SK-N-SH (cell line): ENCODE results near the gene DMRT3. TPM values are rescaled to one million over a fixed set of nuclear protein-coding genes. Genes with fewer than 3 reads are reported as not detected.
A peak's percentile ranks its signal among the peaks of the same experiment; 100 is the strongest.

Experiments
- CTCF ChIA-PET: fragments of 300-600, 350-600 bp; formaldehyde crosslinking; extraction: SDS; loops from one replicate; lab custom pipeline; 2021; lab: Yijun Ruan, JAX
- POLR2A ChIA-PET: fragments of 350-600 bp; sonication (Branson Sonifier 250); formaldehyde crosslinking; extraction: SDS; loops from one replicate; lab custom pipeline; 2020; ENCODE audit warnings: antibody characterized with exemption, inconsistent platforms; lab: Yijun Ruan, JAX
- DNase-seq: peaks from one replicate; pipeline ENCODE4 v3.0.0; 2012
- H2AFZ ChIP-seq: fragments of 200-600 bp; sonication (generic); 2 replicates; pipeline ENCODE4 v1.8.1; 2016; ENCODE audit warnings: antibody characterized with exemption, mild to moderate bottlenecking, low read depth
- H3F3A ChIP-seq: fragments of 200-600 bp; sonication (generic); replicated peaks from 2 replicates; pipeline ENCODE3; 2016; ENCODE audit warnings: antibody characterized with exemption, mild to moderate bottlenecking; ENCODE audit not compliant: insufficient read depth
- H3K27ac ChIP-seq, 2 experiments: fragments of 200-500 bp in 1 of 2; fragments of 200-600 bp in 1 of 2; sonication (Bioruptor generic) in 1 of 2; sonication (generic), shearing (Covaris generic) in 1 of 2; 2 replicates each; pipeline versions ENCODE4 v1.5.1 to v1.6.1; 2014 to 2016; ENCODE audit warnings: low read depth in 2 of 2, inconsistent platforms in 1 of 2, low read length in 1 of 2, mild to moderate bottlenecking in 1 of 2, mixed read lengths in 1 of 2
- H3K27me3 ChIP-seq: fragments of 200-600 bp; sonication (generic), shearing (Covaris generic); 2 replicates; pipeline ENCODE4 v1.6.1; 2016; ENCODE audit warnings: mixed run types; ENCODE audit not compliant: insufficient read depth
- H3K36me3 ChIP-seq, 2 experiments: fragments of 200-500 bp in 1 of 2; fragments of 200-600 bp in 1 of 2; sonication (Bioruptor generic) in 1 of 2; sonication (generic) in 1 of 2; replicated peaks in 1 of 2; 2 replicates each; pipeline versions ENCODE3 to v1.5.1; 2014 to 2016; ENCODE audit warnings: low read length in 1 of 2, mild to moderate bottlenecking in 1 of 2; ENCODE audit not compliant: insufficient read depth in 2 of 2, control insufficient read depth in 1 of 2
- H3K4me1 ChIP-seq, 2 experiments: fragments of 200-500 bp in 1 of 2; fragments of 200-600 bp in 1 of 2; sonication (Bioruptor generic) in 1 of 2; sonication (generic), shearing (Covaris generic) in 1 of 2; 2 replicates each; pipeline versions ENCODE4 v1.5.1 to v1.6.1; 2014 to 2016; ENCODE audit warnings: low read depth in 1 of 2, low read length in 1 of 2, mixed run types in 1 of 2; ENCODE audit not compliant: insufficient read depth in 2 of 2, control insufficient read depth in 1 of 2
- H3K4me2 ChIP-seq: fragments of 200-600 bp; sonication (generic), shearing (Covaris generic); 2 replicates; pipeline ENCODE4 v1.6.1; 2017; ENCODE audit warnings: mixed run types
- H3K4me3 ChIP-seq, 2 experiments: fragments of 200-500 bp in 1 of 2; fragments of 200-600 bp in 1 of 2; sonication (Bioruptor generic) in 1 of 2; sonication (generic), shearing (Covaris generic) in 1 of 2; 2 replicates each; pipeline versions ENCODE4 v1.5.1 to v1.8.1; 2014 to 2016; ENCODE audit warnings: low read depth in 2 of 2, inconsistent platforms in 1 of 2, low read length in 1 of 2, mild to moderate bottlenecking in 1 of 2, mixed read lengths in 1 of 2, moderate library complexity in 1 of 2
- H3K79me2 ChIP-seq: fragments of 200-600 bp; sonication (generic); 2 replicates; pipeline ENCODE4 v1.8.1; 2017; ENCODE audit warnings: mild to moderate bottlenecking; ENCODE audit not compliant: insufficient read depth
- H3K9ac ChIP-seq: fragments of 200-600 bp; sonication (generic); 2 replicates; pipeline ENCODE4 v1.6.1; 2017; ENCODE audit warnings: mixed run types
- H3K9me2 ChIP-seq: fragments of 200-600 bp; sonication (generic); 2 replicates; pipeline ENCODE4 v1.6.1; 2017; ENCODE audit warnings: mixed run types
- H3K9me3 ChIP-seq: fragments of 200-600 bp; sonication (generic); 2 replicates; pipeline ENCODE4 v1.6.1; 2017; ENCODE audit warnings: mixed run types, mild to moderate bottlenecking, moderate library complexity
- H4K20me1 ChIP-seq: fragments of 200-600 bp; sonication (generic); 2 replicates; pipeline ENCODE4 v1.6.1; 2017; ENCODE audit warnings: mild to moderate bottlenecking, mixed run types; ENCODE audit not compliant: insufficient read depth
- EZH2phosphoT487 ChIP-seq: fragments of 200-600 bp; sonication (generic); IDR thresholded peaks from 2 replicates; pipeline ENCODE4 v1.6.1; 2017; ENCODE audit warnings: low read depth, mixed run types, mild to moderate bottlenecking, antibody characterized with exemption, moderate library complexity, borderline replicate concordance
- FOXM1 ChIP-seq: IDR thresholded peaks from 2 replicates; pipeline ENCODE4 v1.4.0; 2012; ENCODE audit warnings: low read depth, mild to moderate bottlenecking
- GABPA ChIP-seq: IDR thresholded peaks from 2 replicates; pipeline ENCODE4 v1.4.0; 2012; ENCODE audit warnings: low read depth, mild to moderate bottlenecking
- GATA2 ChIP-seq: sonication (generic); formaldehyde crosslinking; IDR thresholded peaks from 2 replicates; pipeline ENCODE4 v1.5.0; 2020; ENCODE audit warnings: mild to moderate bottlenecking, missing genetic modification reagents
- RCOR1 ChIP-seq: fragments of 150-350 bp; IDR thresholded peaks from 2 replicates; pipeline ENCODE4 v1.6.1; 2017; ENCODE audit warnings: antibody characterized with exemption, low read length
- REST ChIP-seq: IDR thresholded peaks from 2 replicates; pipeline ENCODE4 v1.6.1; 2012; ENCODE audit warnings: mild to moderate bottlenecking, low read depth, low read length, moderate library complexity
- RFX5 ChIP-seq: IDR thresholded peaks from 2 replicates; pipeline ENCODE4 v1.6.1; 2012; ENCODE audit warnings: mild to moderate bottlenecking, improper control_type of control experiment, low read length
- SMC3 ChIP-seq: IDR thresholded peaks from 2 replicates; pipeline ENCODE4 v1.6.1; 2012; ENCODE audit warnings: low read depth, low read length, improper control_type of control experiment
- TEAD4 ChIP-seq: IDR thresholded peaks from 2 replicates; pipeline ENCODE4 v1.4.0; 2012; ENCODE audit warnings: mild to moderate bottlenecking, borderline replicate concordance; ENCODE audit not compliant: insufficient read depth
- YY1 ChIP-seq: IDR thresholded peaks from 2 replicates; pipeline ENCODE4 v1.4.0; 2012; ENCODE audit warnings: low read depth, mild to moderate bottlenecking
- WGBS: methylation state at CpG from one replicate; pipeline ENCODE4 v1.1.6; 2017; ENCODE audit warnings: low lambda C conversion rate; 5-methylcytosine and 5-hydroxymethylcytosine counted together
- polyA plus RNA-seq, 3 experiments: library from polyadenylated mRNA; depleted of rRNA; stranded (reverse); fragments of >200 nt; gene quantifications; 2 replicates each; pipeline ENCODE4 v1.2.3, GENCODE V29; 2012
- TF ChIP-seq, protein P1 (sequence below): IDR thresholded peaks from 2 replicates; pipeline ENCODE4 v1.4.0; 2012; ENCODE audit warnings: low read depth, borderline replicate concordance
- TF ChIP-seq, protein P2 (sequence below): fragments of 200-600 bp; sonication (generic); IDR thresholded peaks from 2 replicates; pipeline ENCODE4 v1.6.1; 2017; ENCODE audit warnings: antibody characterized with exemption, mild to moderate bottlenecking, moderate library complexity

The DMRT3 gene
- polyA plus RNA-seq (2012; rRNA removed): not detected in 2 replicates
- not detected in 2 replicates for polyA plus RNA-seq (2012; cell fraction: cytosol; rRNA removed)
- polyA plus RNA-seq (2012; cell fraction: nucleus; rRNA removed): not detected in 2 replicates

DNA sequence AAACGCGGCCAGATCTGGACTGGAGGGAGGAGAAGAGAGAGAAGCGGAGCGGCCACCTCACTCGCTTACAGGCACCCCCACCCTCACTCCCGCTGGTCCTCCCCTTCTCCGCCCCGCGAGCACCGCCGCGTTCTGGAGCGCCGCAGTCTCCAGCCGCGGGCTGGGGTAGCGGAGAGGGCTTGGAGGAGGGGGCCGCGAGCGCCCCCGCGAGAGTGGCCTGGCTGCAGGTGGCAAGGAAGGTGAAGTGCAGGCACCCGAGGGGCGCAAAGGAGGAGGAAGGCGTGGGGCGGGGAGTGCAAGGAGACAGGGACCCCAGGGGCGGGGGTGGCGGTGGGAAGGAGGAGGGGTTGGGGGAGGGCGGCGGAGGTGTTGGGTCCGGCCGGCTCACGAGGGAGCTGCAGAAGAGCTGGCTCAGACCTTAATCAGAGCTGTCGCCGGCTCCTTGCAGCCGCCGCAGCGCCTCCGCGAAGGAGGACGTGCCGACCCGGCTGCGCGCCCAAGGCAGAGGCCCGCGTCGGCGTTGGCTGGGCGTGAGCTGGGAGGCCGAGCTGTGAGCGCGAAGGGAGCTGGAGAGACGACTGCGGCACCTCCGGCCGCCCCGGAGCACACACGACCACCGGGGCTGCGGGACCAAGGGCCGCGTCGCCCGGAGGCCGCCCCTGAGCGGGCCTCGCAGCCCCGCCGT lies at the start of gene DMRT3:
Gene DMRT3, plus strand, starts transcription at position 398 of the 685 bp plus-strand sequence. CDS start 347 bp downstream, outside the sequence.
- Histone ChIP-seq H3K36me3 (no peaks in the 10 kb centered on the region), H3F3A (no peaks in the 10 kb centered on the region), H3K4me1 (no peaks in the 10 kb centered on the region), H3K27me3 (peaks cover 86% of the 10 kb centered on the region), H3K4me3 (no peak within 1 kb of the TSS), H3K9ac (no peak within 1 kb of the TSS), H3K9me3 (no peaks in the 10 kb centered on the region), H3K9me2 (no peaks in the 10 kb centered on the region), H3K79me2 (no peaks in the 10 kb centered on the region), H4K20me1 (no peaks in the 10 kb centered on the region), H2AFZ (no peak within 1 kb of the TSS), H3K27ac (no peak within 1 kb of the TSS), H3K4me2 (no peak within 1 kb of the TSS)
- DNase-seq: peak; percentile 34
- ChIA-PET CTCF (interaction anchor here (1.8 kb wide), 1 partner anchor 33 kb away, joined by 4 read pairs; no protein-coding TSS in a partner anchor), POLR2A (no interaction called here)
- TF ChIP-seq SMC3 (no peak), REST (no peak), TEAD4 (no peak), RFX5 (no peak), RCOR1 (no peak), GABPA (no peak), EZH2phosphoT487 (no peak), FOXM1 (no peak), GATA2 (CRISPR knock-in tag) (no peak), YY1 (no peak)
- TF ChIP-seq, protein P1, sequence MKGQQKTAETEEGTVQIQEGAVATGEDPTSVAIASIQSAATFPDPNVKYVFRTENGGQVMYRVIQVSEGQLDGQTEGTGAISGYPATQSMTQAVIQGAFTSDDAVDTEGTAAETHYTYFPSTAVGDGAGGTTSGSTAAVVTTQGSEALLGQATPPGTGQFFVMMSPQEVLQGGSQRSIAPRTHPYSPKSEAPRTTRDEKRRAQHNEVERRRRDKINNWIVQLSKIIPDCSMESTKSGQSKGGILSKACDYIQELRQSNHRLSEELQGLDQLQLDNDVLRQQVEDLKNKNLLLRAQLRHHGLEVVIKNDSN: no peak
- TF ChIP-seq, protein P2, sequence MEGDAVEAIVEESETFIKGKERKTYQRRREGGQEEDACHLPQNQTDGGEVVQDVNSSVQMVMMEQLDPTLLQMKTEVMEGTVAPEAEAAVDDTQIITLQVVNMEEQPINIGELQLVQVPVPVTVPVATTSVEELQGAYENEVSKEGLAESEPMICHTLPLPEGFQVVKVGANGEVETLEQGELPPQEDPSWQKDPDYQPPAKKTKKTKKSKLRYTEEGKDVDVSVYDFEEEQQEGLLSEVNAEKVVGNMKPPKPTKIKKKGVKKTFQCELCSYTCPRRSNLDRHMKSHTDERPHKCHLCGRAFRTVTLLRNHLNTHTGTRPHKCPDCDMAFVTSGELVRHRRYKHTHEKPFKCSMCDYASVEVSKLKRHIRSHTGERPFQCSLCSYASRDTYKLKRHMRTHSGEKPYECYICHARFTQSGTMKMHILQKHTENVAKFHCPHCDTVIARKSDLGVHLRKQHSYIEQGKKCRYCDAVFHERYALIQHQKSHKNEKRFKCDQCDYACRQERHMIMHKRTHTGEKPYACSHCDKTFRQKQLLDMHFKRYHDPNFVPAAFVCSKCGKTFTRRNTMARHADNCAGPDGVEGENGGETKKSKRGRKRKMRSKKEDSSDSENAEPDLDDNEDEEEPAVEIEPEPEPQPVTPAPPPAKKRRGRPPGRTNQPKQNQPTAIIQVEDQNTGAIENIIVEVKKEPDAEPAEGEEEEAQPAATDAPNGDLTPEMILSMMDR: no peak
- WGBS: 4% methylated on average over 39 of the region's 70 CpGs
